Hepatocyte (in vitro differentiated cells): Measurements from ENCODE around the gene FDXACB1.

ENCODE experiments used
- CTCF ChIP-seq: fragments of 200-600 bp; sonication (generic); IDR thresholded peaks from 2 replicates; pipeline ENCODE4 v1.5.1; 2016; ENCODE audit warnings: antibody characterized with exemption, mild to moderate bottlenecking; ENCODE audit not compliant: poor library complexity
- EZH2phosphoT487 ChIP-seq: fragments of 200-600 bp; sonication (generic); IDR thresholded peaks from one replicate; pipeline ENCODE4 v1.6.1; 2018; ENCODE audit warnings: antibody characterized with exemption, mild to moderate bottlenecking, low read depth, moderate library complexity; ENCODE audit not compliant: unreplicated experiment, severe bottlenecking

GRCh38 chr11:111916768-111917167, 37.8 kb upstream of the FDXACB1 start:
- TF ChIP-seq CTCF (no peak), EZH2phosphoT487 (no peak)
